Ishikawa (cell line): ENCODE results near the gene SERPINA3.

ENCODE experiments used
- CREB1 ChIP-seq: IDR thresholded peaks from 2 replicates; pipeline ENCODE4 v1.6.1; 2012; ENCODE audit warnings: low read depth
- EGR1 ChIP-seq: IDR thresholded peaks from 2 replicates; pipeline ENCODE4 v1.6.1; 2012
- FOXM1 ChIP-seq: IDR thresholded peaks from 2 replicates; pipeline ENCODE4 v1.6.1; 2012; ENCODE audit warnings: low read depth, borderline replicate concordance
- NFIC ChIP-seq: IDR thresholded peaks from 2 replicates; pipeline ENCODE4 v1.6.1; 2012
- RAD21 ChIP-seq: IDR thresholded peaks from 2 replicates; pipeline ENCODE4 v1.6.1; 2012; ENCODE audit warnings: low read depth
- TCF12 ChIP-seq: IDR thresholded peaks from 2 replicates; pipeline ENCODE4 v1.6.1; 2012; ENCODE audit warnings: low read depth
- USF1 ChIP-seq: IDR thresholded peaks from 2 replicates; pipeline ENCODE4 v1.6.1; 2012
- ZBTB7A ChIP-seq: IDR thresholded peaks from 2 replicates; pipeline ENCODE4 v1.6.1; 2012; ENCODE audit warnings: low read depth
- TF ChIP-seq, protein P1 (sequence below): IDR thresholded peaks from 2 replicates; pipeline ENCODE4 v1.6.1; 2012; ENCODE audit warnings: low read depth, mild to moderate bottlenecking

- TF ChIP-seq EGR1 = no peak
- no peak for TF ChIP-seq RAD21
- no peak for TF ChIP-seq FOXM1
- TF ChIP-seq USF1 = no peak
- TF ChIP-seq, protein P1, sequence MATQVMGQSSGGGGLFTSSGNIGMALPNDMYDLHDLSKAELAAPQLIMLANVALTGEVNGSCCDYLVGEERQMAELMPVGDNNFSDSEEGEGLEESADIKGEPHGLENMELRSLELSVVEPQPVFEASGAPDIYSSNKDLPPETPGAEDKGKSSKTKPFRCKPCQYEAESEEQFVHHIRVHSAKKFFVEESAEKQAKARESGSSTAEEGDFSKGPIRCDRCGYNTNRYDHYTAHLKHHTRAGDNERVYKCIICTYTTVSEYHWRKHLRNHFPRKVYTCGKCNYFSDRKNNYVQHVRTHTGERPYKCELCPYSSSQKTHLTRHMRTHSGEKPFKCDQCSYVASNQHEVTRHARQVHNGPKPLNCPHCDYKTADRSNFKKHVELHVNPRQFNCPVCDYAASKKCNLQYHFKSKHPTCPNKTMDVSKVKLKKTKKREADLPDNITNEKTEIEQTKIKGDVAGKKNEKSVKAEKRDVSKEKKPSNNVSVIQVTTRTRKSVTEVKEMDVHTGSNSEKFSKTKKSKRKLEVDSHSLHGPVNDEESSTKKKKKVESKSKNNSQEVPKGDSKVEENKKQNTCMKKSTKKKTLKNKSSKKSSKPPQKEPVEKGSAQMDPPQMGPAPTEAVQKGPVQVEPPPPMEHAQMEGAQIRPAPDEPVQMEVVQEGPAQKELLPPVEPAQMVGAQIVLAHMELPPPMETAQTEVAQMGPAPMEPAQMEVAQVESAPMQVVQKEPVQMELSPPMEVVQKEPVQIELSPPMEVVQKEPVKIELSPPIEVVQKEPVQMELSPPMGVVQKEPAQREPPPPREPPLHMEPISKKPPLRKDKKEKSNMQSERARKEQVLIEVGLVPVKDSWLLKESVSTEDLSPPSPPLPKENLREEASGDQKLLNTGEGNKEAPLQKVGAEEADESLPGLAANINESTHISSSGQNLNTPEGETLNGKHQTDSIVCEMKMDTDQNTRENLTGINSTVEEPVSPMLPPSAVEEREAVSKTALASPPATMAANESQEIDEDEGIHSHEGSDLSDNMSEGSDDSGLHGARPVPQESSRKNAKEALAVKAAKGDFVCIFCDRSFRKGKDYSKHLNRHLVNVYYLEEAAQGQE = no peak
- TF ChIP-seq TCF12 = no peak
- TF ChIP-seq NFIC = no peak
- TF ChIP-seq CREB1 = no peak
- TF ChIP-seq ZBTB7A = no peak
Observed at GRCh38 chr14:94655169-94655710, 43.0 kb downstream of the SERPINA3 start.
